Superior temporal gyrus (tissue), 1 donor: Measurements from ENCODE around the gene TUBB.

ENCODE experiments used
- DNase-seq: peaks from one replicate; pipeline ENCODE4 v3.0.0-alpha.2; 2016; ENCODE audit errors: extremely low spot score

Gene TUBB

DNA sequence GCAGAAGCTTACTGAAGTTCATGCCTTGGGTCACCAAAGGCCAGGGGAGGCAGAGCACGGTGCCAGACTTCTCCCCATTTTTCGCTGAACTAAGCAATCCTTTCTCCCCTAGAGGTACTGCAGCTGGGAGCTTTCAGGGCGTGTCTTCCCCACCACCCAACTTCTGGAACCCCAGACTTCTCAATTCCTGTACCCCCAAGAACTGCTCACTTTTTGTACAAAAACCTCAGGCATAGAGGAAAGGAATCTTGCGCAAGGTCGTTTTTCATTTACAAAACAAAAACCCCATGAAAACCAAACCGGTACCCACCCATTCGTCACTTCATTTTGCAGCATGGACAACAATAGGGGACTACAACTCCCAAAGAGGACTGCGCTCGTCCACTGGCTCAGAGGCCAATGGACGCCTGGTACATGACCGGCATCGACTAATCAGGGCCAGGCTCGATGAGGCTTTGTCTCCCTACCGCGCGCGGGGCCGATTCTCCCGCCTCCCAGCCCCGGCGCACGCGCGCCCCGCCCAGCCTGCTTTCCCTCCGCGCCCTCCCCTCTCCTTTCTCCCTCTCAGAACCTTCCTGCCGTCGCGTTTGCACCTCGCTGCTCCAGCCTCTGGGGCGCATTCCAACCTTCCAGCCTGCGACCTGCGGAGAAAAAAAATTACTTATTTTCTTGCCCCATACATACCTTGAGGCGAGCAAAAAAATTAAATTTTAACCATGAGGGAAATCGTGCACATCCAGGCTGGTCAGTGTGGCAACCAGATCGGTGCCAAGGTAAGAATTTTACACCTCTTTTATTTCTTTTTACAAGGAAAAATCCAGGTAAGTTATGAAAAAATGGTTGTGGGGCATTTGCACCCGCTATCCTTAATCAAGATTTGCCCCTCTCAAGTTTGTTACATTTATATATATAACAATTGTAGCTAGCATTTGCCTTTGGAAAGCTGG, at the start of gene TUBB:
Gene TUBB, plus strand, starts transcription at position 562 of the 947 bp plus-strand sequence. Its CDS starts 155 bp downstream, at position 717.
- peak; percentile 98 for DNase-seq

- no peak for DNase-seq
Measured at GRCh38 chr6:30670760-30671527, 49.2 kb upstream of the TUBB start.

DNA sequence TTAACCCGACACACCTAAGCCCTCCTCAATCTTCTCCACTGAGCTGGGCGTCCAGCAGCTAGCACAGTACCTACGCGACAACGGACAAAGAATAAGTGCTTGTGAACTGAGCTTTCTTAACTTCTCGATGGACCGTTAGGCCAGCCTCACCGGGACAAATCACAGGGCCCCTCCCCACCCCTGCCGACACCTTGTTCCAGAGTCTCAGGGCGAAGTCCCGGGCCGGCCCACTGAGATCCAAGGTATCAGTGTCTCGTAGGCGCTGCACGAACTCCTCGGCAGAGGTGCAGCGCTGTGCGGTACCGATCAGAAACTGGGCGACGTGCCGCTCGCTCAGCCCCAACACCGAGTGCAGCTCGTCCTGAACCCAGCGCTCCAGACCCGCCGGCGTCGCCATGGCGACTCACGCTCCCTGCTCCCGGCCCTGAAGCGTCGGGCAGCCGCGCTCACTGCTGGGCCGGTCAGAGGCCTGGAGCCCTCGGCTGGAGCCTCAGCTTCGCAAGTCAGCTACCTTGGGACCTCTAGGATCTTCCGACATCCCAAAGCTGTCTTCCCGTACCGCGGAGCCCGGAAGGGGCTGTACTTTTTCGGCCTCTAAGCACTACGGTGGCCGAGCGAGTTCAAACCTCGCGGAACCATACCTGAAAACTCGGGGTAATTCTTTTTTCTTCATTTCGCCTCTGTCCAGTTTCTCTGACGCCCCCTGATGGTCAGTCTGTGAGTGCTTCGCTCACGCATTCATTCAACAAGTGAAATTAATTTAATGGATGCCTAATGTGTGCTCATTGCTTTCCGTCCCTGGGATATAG, 47.5 kb upstream of the TUBB start, which contains the start of gene DHX16:
Gene DHX16, minus strand, starts transcription at position 562 of the 809 bp plus-strand sequence. Its CDS starts 165 bp downstream, at position 397.
- DNase-seq: peak; percentile 97

GRCh38 chr6:30676660-30677285, 43.4 kb upstream of the TUBB start:
- DNase-seq: no peak

- DNase-seq: peak; percentile 86
Measured at GRCh38 chr6:30678964-30679726, 41.0 kb upstream of the TUBB start.

GRCh38 chr6:30679765-30680535, 40.2 kb upstream of the TUBB start:
- no peak for DNase-seq

- DNase-seq: no peak
Measured at GRCh38 chr6:30681766-30682142, 38.4 kb upstream of the TUBB start.

GRCh38 chr6:30682143-30683117, 37.7 kb upstream of the TUBB start:
- peak; percentile 18 for DNase-seq

DNA sequence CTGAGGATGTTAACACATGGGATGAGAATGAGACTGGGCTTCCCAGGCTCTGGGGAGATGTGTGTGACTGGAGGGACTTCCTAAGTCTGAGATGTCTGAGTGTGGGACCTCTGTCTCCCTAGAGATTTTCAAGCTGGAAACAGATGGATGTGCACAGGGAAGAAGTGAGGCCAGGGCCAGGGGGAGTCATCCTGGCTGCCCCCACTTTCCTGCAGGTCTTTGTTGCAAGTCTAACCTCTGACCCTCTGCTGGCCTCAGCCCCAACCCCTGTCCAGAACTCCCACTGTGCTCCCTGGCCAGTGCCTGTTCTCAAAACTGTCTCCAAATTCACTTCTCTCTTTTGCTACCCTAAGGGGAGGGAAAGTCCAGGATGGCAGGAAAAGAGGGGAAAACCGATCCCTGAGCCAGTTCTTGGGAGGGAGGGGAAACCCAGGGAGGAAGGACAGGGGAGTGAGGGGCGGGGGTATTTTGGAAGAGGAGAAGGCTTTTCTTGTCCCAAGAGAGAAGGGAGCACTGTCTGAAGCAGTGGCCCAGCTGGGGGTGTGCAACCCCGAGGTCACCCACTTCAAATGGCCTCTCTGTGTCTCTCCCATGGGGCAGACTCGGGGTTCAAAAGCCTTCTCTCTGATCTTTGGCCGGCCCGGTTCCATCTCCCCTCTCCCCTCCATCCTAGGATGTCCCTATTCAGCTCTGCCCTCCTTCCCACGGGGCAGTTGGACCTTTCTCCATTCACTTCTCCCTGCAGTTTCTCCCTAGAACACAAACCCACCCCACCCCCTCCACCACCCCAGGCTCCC, 36.8 kb upstream of the TUBB start:
- no peak for DNase-seq

DNA sequence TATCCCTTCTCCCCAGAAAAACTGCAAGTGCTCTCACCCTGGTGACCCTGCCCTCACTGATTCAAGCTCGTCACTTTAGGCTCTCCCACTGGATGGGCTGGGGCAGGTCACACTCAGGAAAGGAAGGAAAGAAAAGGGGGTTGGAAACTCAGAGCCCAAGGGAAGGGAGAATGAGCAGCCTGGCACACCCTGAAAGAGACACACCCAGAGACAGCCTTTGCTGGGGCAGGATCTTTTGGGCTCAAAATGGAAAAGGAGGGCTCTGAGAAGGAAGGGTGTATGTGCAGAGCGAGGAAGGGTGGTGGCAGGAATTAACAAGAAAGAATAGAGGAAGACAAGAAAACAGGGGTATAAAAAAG, 36.2 kb upstream of the TUBB start:
- no peak for DNase-seq

- no peak for DNase-seq
Measured at GRCh38 chr6:30684386-30685156, 35.6 kb upstream of the TUBB start.

DNA sequence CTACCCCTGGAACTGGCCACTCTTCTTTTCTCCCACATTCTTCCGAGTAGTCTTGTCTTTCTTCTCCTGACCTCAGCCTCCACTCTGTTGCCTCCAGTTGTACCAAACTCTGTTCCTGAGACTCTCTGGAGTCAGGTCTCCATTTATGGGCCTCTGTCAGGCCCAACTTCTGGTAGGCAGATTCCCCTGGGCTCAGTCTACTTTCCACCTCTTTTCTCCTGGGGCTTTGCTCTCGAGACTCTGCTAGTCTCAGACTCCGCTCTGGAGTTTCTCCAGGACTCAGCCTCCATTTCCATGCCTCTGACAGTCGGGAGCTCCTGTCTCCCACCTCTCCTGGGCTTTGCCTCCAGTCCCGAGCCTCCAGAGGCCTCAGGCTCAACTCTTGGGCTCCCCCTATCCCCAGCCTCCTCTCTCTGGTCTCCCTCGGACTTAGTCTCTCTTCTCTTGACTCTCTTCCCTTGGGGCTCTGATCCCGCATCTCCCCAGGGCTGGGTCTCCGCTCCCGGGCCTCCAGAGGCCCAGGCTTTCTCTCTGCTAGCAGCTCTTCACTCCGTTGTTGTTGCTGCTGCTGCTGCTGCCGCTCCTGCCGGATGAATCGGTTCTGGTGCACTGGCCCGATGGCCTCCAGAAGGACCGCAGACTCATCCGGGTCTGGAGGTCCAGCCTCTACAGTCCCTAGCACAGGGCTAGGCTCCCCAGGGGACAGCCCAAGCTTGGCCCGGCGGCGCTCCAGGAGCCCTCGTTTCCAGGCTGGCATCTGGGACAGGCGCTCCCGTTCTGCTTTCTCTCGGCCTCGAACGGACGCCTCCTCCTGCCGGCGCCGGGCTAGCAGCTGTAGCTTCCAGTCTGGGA, 34.8 kb upstream of the TUBB start:
- DNase-seq: no peak

GRCh38 chr6:30686009-30686907, 33.9 kb upstream of the TUBB start, which contains the start of gene PPP1R18:
PPP1R18 (minus strand) TSS chr6:30686645; CDS start chr6:30686018, 627 bp downstream.
- no peak for DNase-seq

DNA sequence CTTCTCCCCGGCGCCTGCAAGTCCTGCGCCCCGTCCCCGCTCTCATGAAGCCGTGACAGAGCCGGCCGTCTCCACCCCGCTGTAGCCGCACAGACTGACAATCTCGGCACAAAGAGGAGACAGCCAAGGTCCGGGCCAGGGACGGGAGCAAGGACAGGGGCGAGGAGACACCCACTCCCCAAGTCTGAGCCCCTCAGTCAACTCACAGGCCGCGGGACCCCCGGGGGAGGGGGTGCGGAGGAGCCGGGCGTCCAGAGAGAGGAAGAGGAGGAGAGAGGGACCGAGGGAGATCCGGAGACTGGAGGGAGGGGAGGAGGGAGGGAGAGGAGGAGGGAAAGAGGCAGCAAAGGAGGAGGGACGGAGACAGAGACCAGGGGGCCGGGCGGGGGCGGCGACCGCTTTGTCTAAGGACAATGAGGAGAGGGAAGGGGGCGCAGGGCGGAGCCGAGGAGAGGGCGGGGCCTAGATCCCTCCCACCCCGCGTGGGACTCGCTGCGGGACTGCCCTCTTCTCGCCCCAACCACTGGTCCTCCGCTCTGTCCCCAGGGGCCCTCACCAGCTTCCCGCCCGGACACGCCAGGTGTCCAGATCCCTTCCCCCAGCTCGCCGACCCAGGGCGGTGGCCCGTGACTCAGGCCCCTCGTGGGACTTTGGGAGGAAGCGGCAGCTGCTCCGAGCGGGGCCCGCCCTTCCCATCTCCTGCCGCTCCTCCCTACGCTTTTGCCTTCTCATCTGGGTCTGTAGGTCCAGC, 33.1 kb upstream of the TUBB start:
- DNase-seq: peak; percentile 17
